Fibroblast of lung (primary cell): ENCODE data around the gene SLC66A2. TPM values are rescaled to one million over a fixed set of nuclear protein-coding genes. Genes with fewer than 3 reads are reported as not detected.

Experiments used
- DNase-seq, 2 donors: peaks; one replicate each; pipeline versions ENCODE4 v3.0.0 to v3.0.0-alpha.2; 2010; ENCODE audit warnings: low read depth in 2 of 2
- H2AFZ ChIP-seq: 2 replicates; pipeline ENCODE4 v1.5.1; 2012; ENCODE audit warnings: low read length, control low read depth, inconsistent platforms
- H3K27ac ChIP-seq: 2 replicates; pipeline ENCODE4 v1.5.1; 2011; ENCODE audit warnings: low read length, control low read depth; ENCODE audit not compliant: insufficient read depth
- H3K27me3 ChIP-seq: 2 replicates; pipeline ENCODE4 v1.5.1; 2011; ENCODE audit warnings: mild to moderate bottlenecking, low read length; ENCODE audit not compliant: control insufficient read depth, insufficient read depth
- H3K36me3 ChIP-seq: 2 replicates; pipeline ENCODE4 v1.5.1; 2011; ENCODE audit warnings: low read length; ENCODE audit not compliant: control insufficient read depth, insufficient read depth
- H3K4me1 ChIP-seq: 2 replicates; pipeline ENCODE4 v1.5.1; 2011; ENCODE audit warnings: low read length; ENCODE audit not compliant: control insufficient read depth, insufficient read depth; ENCODE audit errors: extremely low read depth
- H3K4me2 ChIP-seq: 2 replicates; pipeline ENCODE4 v1.5.1; 2011; ENCODE audit warnings: low read length, control low read depth; ENCODE audit not compliant: insufficient read depth; ENCODE audit errors: extremely low read depth
- H3K4me3 ChIP-seq, 4 experiments: fragments of 200-600 bp in 1 of 4; sonication (generic) in 1 of 4; replicated peaks in 1 of 4; 2 replicates each; pipeline ENCODE4 v1.5.1; 2011 to 2016; ENCODE audit warnings: low read length in 4 of 4, low read depth in 3 of 4, mild to moderate bottlenecking in 3 of 4, control low read depth in 2 of 4, inconsistent platforms in 1 of 4, mixed read lengths in 1 of 4; ENCODE audit not compliant: insufficient read depth in 1 of 4; ENCODE audit errors: control extremely low read depth in 1 of 4
- H3K79me2 ChIP-seq: 2 replicates; pipeline ENCODE4 v1.5.1; 2012; ENCODE audit warnings: mild to moderate bottlenecking, low read length, inconsistent platforms; ENCODE audit not compliant: control insufficient read depth, insufficient read depth
- H3K9ac ChIP-seq: 2 replicates; pipeline ENCODE4 v1.5.1; 2011; ENCODE audit warnings: mild to moderate bottlenecking, low read length, control low read depth; ENCODE audit not compliant: insufficient read depth
- H3K9me3 ChIP-seq: 2 replicates; pipeline ENCODE4 v1.5.1; 2012; ENCODE audit warnings: low read depth, low read length; ENCODE audit not compliant: control insufficient read depth, insufficient read depth
- H4K20me1 ChIP-seq: 2 replicates; pipeline ENCODE4 v1.5.1; 2011; ENCODE audit warnings: low read length; ENCODE audit not compliant: control insufficient read depth, insufficient read depth; ENCODE audit errors: extremely low read depth
- EZH2 ChIP-seq: IDR thresholded peaks from 2 replicates; pipeline ENCODE4 v1.5.1; 2012; ENCODE audit warnings: low read length, control low read depth, mild to moderate bottlenecking; ENCODE audit errors: missing control alignments
- polyA plus RNA-seq, 2 donors: library from polyadenylated mRNA; depleted of rRNA in 1 of 2; stranded (reverse) in 1 of 2; unstranded in 1 of 2; fragments of >200 nt; gene quantifications; 2 replicates each; pipeline ENCODE4 v1.2.1, GENCODE V29; 2011 to 2012; ENCODE audit warnings: missing spikeins in 1 of 2
- total RNA-seq: library from RNA; depleted of rRNA; stranded (reverse); fragments of >200 nt; gene quantifications from 2 replicates; pipeline ENCODE4 v1.2.1, GENCODE V29; 2014
- TF ChIP-seq, protein P1 (sequence below), 2 donors: IDR thresholded peaks in 1 of 2; conservative IDR thresholded peaks in 1 of 2; 1 replicate in 1 of 2; 2 replicates in 1 of 2; pipeline ENCODE4 v1.5.1; 2011 to 2012; ENCODE audit warnings: low read length in 2 of 2, control low read depth in 1 of 2, inconsistent platforms in 1 of 2, low read depth in 1 of 2, mild to moderate bottlenecking in 1 of 2

SLC66A2 gene
- total and polyA plus RNA-seq, 2 donors (not counting 1 experiment from before 2014, with no cell fraction given): 13.2 to 46.1 TPM

DNA sequence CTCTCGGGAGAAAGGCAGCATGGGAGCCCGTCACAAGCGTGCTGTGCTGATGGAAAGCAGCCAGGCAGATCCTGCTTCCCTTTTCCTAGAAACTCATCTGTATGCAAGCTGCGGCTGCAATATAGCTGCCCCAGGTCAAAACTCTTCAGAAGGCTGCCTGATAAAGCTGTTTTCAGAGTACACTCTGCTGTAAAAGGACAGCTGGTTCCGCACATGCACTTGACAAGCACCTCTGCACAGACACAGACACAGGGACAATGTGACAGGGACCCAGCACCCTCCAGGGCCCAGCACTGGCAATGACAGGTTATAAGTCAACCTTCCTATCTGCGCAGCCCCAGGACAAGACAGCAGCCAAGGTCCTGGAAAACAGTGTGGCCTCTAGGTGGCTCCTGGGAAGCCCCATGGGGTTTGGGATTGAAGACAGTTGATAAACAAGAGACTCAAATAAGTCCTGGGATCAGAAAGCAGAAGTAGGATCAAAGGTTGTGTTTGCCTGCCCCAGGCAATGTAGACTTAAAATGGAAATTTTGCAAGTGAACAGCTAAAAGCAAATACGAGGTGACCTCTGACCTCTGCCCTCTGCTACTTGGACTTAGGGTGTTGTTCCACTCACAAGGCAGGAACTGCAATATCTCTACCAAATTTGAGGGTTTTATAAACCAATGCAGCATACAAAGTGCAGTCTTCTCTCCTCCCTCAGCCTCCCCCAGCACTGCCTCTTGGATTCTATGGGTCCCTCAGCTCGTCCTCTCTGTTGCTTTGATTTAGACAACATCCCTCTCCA is 16.9 kb downstream of the SLC66A2 start:
- DNase-seq: no peak
- no peaks in the 10 kb centered on the region for H3K27me3 ChIP-seq

DNA sequence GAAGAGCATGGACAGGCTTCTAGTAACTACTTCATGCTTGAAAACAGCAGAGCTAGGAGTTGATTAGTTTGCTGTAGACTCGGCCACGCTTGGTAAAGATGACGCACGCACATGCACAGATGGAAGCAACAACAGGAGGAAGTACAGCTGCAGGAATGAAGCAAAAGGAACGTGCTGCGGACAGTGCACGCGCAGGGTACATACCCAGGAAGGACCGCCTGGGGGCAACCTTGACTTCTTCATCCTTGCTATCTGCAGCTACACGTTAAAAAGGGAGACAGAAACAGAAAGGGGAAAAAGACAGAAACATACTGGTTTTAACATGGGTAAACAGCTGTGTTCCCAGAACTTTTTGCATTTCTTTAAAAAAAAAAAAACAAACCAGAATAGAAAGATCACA is 17.7 kb downstream of the SLC66A2 start:
- H3K79me2 ChIP-seq: peaks cover 20% of the 10 kb centered on the region
- no peak overlapping the region for H3K4me3 ChIP-seq

More for the DNA sequence above, 16.9 kb downstream of the SLC66A2 start:
- H3K9ac ChIP-seq: no peak overlapping the region
- no peaks in the 10 kb centered on the region for H4K20me1 ChIP-seq
- H3K4me1 ChIP-seq: peaks cover 5% of the 10 kb centered on the region
- no peak overlapping the region for H3K4me3 ChIP-seq
- no peak overlapping the region for H3K27ac ChIP-seq
- no peaks in the 10 kb centered on the region for H3K36me3 ChIP-seq
- no peak overlapping the region for H3K4me2 ChIP-seq
- H3K9me3 ChIP-seq: no peaks in the 10 kb centered on the region
- TF ChIP-seq, protein P1, sequence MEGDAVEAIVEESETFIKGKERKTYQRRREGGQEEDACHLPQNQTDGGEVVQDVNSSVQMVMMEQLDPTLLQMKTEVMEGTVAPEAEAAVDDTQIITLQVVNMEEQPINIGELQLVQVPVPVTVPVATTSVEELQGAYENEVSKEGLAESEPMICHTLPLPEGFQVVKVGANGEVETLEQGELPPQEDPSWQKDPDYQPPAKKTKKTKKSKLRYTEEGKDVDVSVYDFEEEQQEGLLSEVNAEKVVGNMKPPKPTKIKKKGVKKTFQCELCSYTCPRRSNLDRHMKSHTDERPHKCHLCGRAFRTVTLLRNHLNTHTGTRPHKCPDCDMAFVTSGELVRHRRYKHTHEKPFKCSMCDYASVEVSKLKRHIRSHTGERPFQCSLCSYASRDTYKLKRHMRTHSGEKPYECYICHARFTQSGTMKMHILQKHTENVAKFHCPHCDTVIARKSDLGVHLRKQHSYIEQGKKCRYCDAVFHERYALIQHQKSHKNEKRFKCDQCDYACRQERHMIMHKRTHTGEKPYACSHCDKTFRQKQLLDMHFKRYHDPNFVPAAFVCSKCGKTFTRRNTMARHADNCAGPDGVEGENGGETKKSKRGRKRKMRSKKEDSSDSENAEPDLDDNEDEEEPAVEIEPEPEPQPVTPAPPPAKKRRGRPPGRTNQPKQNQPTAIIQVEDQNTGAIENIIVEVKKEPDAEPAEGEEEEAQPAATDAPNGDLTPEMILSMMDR (conservative IDR thresholded peaks at IDR 0.05 in 1 of 2, IDR thresholded peaks at IDR 0.05 in 1 of 2; ENCODE audit: low read depth in 1 of 2, low read length in 2 of 2): no peak
- no peak for TF ChIP-seq EZH2
- no peak overlapping the region for H2AFZ ChIP-seq
- H3K79me2 ChIP-seq: peaks cover 21% of the 10 kb centered on the region

DNA sequence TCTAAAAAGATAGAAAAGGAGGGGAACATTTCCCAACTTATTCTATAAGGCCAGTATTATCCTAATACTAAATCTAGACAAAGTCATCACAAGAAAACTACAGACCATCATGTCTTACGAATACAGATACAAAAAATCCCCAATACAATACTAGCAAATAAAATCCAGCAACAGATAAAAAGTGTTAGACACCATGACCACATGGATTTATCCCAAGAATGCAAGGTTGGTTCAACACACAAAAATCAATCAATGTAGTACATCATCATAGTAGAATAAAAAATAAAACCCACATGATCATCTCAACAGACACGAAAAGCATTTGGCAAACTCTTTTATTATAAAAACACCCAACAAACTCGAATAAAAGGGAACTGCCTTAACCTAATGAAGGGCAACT is 18.5 kb downstream of the SLC66A2 start:
- TF ChIP-seq EZH2: no peak
- TF ChIP-seq, protein P1 (conservative IDR thresholded peaks at IDR 0.05 in 1 of 2, IDR thresholded peaks at IDR 0.05 in 1 of 2; ENCODE audit: low read depth in 1 of 2, low read length in 2 of 2): no peak
- no peak overlapping the region for H3K9ac ChIP-seq
- DNase-seq: no peak
- H3K4me2 ChIP-seq: no peak overlapping the region
- H3K9me3 ChIP-seq: no peaks in the 10 kb centered on the region
- no peak overlapping the region for H2AFZ ChIP-seq
- H3K36me3 ChIP-seq: peaks cover under 1% of the 10 kb centered on the region
- H3K27ac ChIP-seq: no peak overlapping the region
- peaks cover 5% of the 10 kb centered on the region for H3K4me1 ChIP-seq
- H3K79me2 ChIP-seq: peaks cover 20% of the 10 kb centered on the region
- H3K4me3 ChIP-seq: no peak overlapping the region
- no peaks in the 10 kb centered on the region for H3K27me3 ChIP-seq
- no peaks in the 10 kb centered on the region for H4K20me1 ChIP-seq

More for the DNA sequence above, 17.7 kb downstream of the SLC66A2 start:
- H2AFZ ChIP-seq: no peak overlapping the region
- peaks cover 5% of the 10 kb centered on the region for H3K4me1 ChIP-seq
- DNase-seq: peak in 1 of 2 donors; percentile 28
- no peak overlapping the region for H3K27ac ChIP-seq
- no peaks in the 10 kb centered on the region for H3K36me3 ChIP-seq
- H3K9ac ChIP-seq: no peak overlapping the region
- TF ChIP-seq, protein P1 (conservative IDR thresholded peaks at IDR 0.05 in 1 of 2, IDR thresholded peaks at IDR 0.05 in 1 of 2; ENCODE audit: low read depth in 1 of 2, low read length in 2 of 2): peak in 1 of 2 donors; percentile 33
- no peak for TF ChIP-seq EZH2
- H4K20me1 ChIP-seq: no peaks in the 10 kb centered on the region
- no peaks in the 10 kb centered on the region for H3K9me3 ChIP-seq
- no peaks in the 10 kb centered on the region for H3K27me3 ChIP-seq
- H3K4me2 ChIP-seq: no peak overlapping the region
